H1 (cell line): ENCODE measurements around the gene NDUFAB1. TPM values are rescaled to one million over a fixed set of nuclear protein-coding genes. Genes with fewer than 3 reads are reported as not detected.

Source experiments
- ATF2 ChIP-seq: IDR thresholded peaks from 2 replicates; pipeline ENCODE4 v1.6.1; 2012; ENCODE audit warnings: low read length, inconsistent platforms
- CREB1 ChIP-seq: IDR thresholded peaks from 2 replicates; pipeline ENCODE4 v1.6.1; 2012; ENCODE audit warnings: inconsistent platforms
- EZH2 ChIP-seq: fragments of 200-600 bp; sonication (generic); IDR thresholded peaks from 2 replicates; pipeline ENCODE4 v1.7.1; 2012; ENCODE audit warnings: low read depth, mild to moderate bottlenecking, moderate library complexity, low read length, inconsistent platforms; ENCODE audit not compliant: severe bottlenecking
- SRF ChIP-seq: IDR thresholded peaks from 2 replicates; pipeline ENCODE4 v1.6.1; 2011; ENCODE audit warnings: mild to moderate bottlenecking, low read depth, low read length, moderate library complexity
- YY1 ChIP-seq: IDR thresholded peaks from 2 replicates; pipeline ENCODE4 v1.6.1; 2011; ENCODE audit warnings: low read depth, mild to moderate bottlenecking, low read length
- polyA plus RNA-seq, 7 experiments: library from polyadenylated mRNA; depleted of rRNA in 3 of 7; stranded (reverse) in 5 of 7; unstranded in 2 of 7; fragments of >200 nt in 5 of 7; fragments of 200-250 nt in 2 of 7; gene quantifications; 1 replicate in 5 of 7; 2 replicates in 1 of 7; 4 replicates in 1 of 7; pipeline versions ENCODE4 v1.2.1 to v1.2.3, GENCODE V29; 2011 to 2013; ENCODE audit warnings: missing spikeins in 2 of 7, mixed read lengths in 2 of 7
- total RNA-seq: library from RNA; stranded (reverse); fragmentation: NEBNext Ultra II Directional; extraction: Animal tissue kit (Norgen Biotek cat#: 25700); gene quantifications from 2 replicates; pipeline ENCODE4 v1.2.1, GENCODE V29; 2021

The NDUFAB1 gene
- total and polyA plus RNA-seq, 2 of the 8 experiments (the other 6 are each of a cell fraction or from before 2014, with no cell fraction given): 135 to 294 TPM

GRCh38 chr16:23567602-23568001, 28.5 kb downstream of the NDUFAB1 start (continued):
- TF ChIP-seq CREB1: no peak
- TF ChIP-seq EZH2: no peak
- no peak for TF ChIP-seq YY1
- TF ChIP-seq ATF2: no peak
- TF ChIP-seq SRF: no peak
